Body of pancreas (tissue), 4 donors: ENCODE data around the gene LRP1. TPM values are rescaled to one million over a fixed set of nuclear protein-coding genes. Genes with fewer than 3 reads are reported as not detected.

ENCODE experiments used
- ATAC-seq: fragments of 150-250 bp; one replicate; pipeline ENCODE4 v1.9.1; 2016
- DNase-seq, 4 donors: peaks; one replicate each; pipeline ENCODE4 v3.0.0-alpha.2; 2019
- H3K27ac ChIP-seq, 4 donors: fragments of 200-600 bp; sonication (generic); 1 replicate in 3 of 4; 2 replicates in 1 of 4; pipeline versions ENCODE4 v1.5.1 to v1.6.1; 2016 to 2019; ENCODE audit warnings: mild to moderate bottlenecking in 1 of 4, mixed read lengths in 1 of 4, moderate library complexity in 1 of 4
- H3K27me3 ChIP-seq, 2 donors: fragments of 200-600 bp; sonication (generic); one replicate each; pipeline ENCODE4 v1.6.0; 2016; ENCODE audit warnings: mild to moderate bottlenecking in 1 of 2
- H3K36me3 ChIP-seq, 2 donors: fragments of 200-600 bp; sonication (generic); replicated peaks in 1 of 2; 2 replicates each; pipeline ENCODE4 v1.5.1; 2016; ENCODE audit warnings: low read depth in 2 of 2; ENCODE audit not compliant: insufficient read depth in 1 of 2
- H3K4me1 ChIP-seq: fragments of 200-600 bp; sonication (generic); one replicate; pipeline ENCODE4 v1.6.0; 2016
- H3K4me3 ChIP-seq, 2 donors: fragments of 200-600 bp; sonication (generic); 1 replicate in 1 of 2; 2 replicates in 1 of 2; pipeline ENCODE4 v1.5.1; 2016 to 2019
- H3K9me3 ChIP-seq, 3 donors: fragments of 200-600 bp; sonication (generic); 1 replicate in 2 of 3; 2 replicates in 1 of 3; pipeline ENCODE4 v1.5.1; 2016
- POLR2A ChIP-seq, 3 donors: fragments of 450-650 bp; IDR thresholded peaks; one replicate each; pipeline ENCODE4 v1.6.1; 2016; ENCODE audit warnings: antibody characterized with exemption in 3 of 3, mild to moderate bottlenecking in 2 of 3
- WGBS, 2 donors: methylation state at CpG; one replicate each; pipeline ENCODE4 v1.1.5; 2017; 5-methylcytosine and 5-hydroxymethylcytosine counted together
- intact Hi-C: fragments of 100-400 bp; cut with DNase I; formaldehyde crosslinking; loops from one replicate; pipeline ENCODE4 v1.15.1; 2023
- total RNA-seq, 2 donors: library from RNA; depleted of rRNA; stranded (reverse); fragments of >200 nt; gene quantifications; one replicate each; pipeline ENCODE4 v1.1.0, GENCODE V29; 2016
- TF ChIP-seq, protein P1 (sequence below), 7 experiments: fragments of 450-650 bp in 4 of 7; fragments of 200-600 bp in 3 of 7; sonication (generic) in 3 of 7; IDR thresholded peaks; one replicate each; pipeline ENCODE4 v1.5.1; 2016 to 2019; ENCODE audit warnings: antibody characterized with exemption in 7 of 7

Gene LRP1
- total RNA-seq, 2 donors from 2014 or later: 61.2 to 162 TPM

DNA sequence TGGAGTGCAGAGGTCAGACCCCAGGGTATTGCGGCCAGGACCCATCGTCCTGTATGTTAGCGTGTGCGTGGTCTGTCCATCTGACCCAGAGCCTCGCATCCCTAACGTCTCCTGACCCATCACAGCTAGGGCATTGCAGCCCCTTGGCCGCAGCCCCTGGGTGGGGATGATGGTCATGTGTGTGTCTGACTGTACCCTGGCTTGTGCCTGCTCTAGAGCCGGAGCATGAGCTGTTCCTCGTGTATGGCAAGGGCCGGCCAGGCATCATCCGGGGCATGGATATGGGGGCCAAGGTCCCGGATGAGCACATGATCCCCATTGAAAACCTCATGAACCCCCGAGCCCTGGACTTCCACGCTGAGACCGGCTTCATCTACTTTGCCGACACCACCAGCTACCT, 29.9 kb downstream of the LRP1 start:
- Histone ChIP-seq H3K9me3 (no peaks in the 10 kb centered on the region), H3K27me3 (no peaks in the 10 kb centered on the region), H3K36me3 (peaks cover 0 to 1% of the 10 kb centered on the region in 2 donors), H3K4me3 (no peak overlapping the region), H3K4me1 (no peaks in the 10 kb centered on the region), H3K27ac (no peak overlapping the region)
- intact Hi-C loops: no loop called here
- TF ChIP-seq POLR2A (IDR thresholded peaks at IDR 0.05): no peak
- TF ChIP-seq, protein P1, sequence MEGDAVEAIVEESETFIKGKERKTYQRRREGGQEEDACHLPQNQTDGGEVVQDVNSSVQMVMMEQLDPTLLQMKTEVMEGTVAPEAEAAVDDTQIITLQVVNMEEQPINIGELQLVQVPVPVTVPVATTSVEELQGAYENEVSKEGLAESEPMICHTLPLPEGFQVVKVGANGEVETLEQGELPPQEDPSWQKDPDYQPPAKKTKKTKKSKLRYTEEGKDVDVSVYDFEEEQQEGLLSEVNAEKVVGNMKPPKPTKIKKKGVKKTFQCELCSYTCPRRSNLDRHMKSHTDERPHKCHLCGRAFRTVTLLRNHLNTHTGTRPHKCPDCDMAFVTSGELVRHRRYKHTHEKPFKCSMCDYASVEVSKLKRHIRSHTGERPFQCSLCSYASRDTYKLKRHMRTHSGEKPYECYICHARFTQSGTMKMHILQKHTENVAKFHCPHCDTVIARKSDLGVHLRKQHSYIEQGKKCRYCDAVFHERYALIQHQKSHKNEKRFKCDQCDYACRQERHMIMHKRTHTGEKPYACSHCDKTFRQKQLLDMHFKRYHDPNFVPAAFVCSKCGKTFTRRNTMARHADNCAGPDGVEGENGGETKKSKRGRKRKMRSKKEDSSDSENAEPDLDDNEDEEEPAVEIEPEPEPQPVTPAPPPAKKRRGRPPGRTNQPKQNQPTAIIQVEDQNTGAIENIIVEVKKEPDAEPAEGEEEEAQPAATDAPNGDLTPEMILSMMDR (IDR thresholded peaks at IDR 0.05): no peak
- DNase-seq (no peak), ATAC-seq (no peak)
- WGBS, 2 donors: 86 to 95% methylated on average over 4 to 16 of the region's 16 CpGs

DNA sequence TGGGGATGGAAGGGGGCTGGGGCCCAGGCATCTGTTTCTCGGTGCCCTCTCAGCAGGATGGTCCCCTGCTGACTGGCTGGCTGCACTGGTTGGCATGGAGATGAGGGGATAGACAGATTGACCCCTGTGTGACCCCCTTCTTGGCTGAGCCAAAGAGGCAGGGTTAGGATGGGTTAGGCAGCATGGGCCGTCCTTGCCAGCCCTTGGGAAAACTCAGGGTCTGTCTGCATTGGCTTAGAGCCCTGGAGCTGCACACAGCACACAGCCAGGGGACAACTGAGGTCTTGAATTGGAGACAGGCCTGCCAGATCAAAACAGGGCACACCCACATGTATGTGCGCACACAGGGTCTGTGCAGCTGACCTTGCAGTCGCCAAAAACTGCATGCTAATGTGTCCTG, 30.4 kb downstream of the LRP1 start:
- H3K4me3 ChIP-seq: no peak overlapping the region
- H3K36me3 ChIP-seq: peaks cover 0 to 1% of the 10 kb centered on the region in 2 donors
- no peak overlapping the region for H3K27ac ChIP-seq
- WGBS, 2 donors: 86 to 94% methylated on average over 3 to 4 of the region's 4 CpGs
- no peak for ATAC-seq
- no peaks in the 10 kb centered on the region for H3K27me3 ChIP-seq
- H3K9me3 ChIP-seq: no peaks in the 10 kb centered on the region
- DNase-seq: no peak
- intact Hi-C loops: no loop called here
- no peaks in the 10 kb centered on the region for H3K4me1 ChIP-seq
- TF ChIP-seq POLR2A (IDR thresholded peaks at IDR 0.05): no peak
- TF ChIP-seq, protein P1 (IDR thresholded peaks at IDR 0.05): no peak

DNA sequence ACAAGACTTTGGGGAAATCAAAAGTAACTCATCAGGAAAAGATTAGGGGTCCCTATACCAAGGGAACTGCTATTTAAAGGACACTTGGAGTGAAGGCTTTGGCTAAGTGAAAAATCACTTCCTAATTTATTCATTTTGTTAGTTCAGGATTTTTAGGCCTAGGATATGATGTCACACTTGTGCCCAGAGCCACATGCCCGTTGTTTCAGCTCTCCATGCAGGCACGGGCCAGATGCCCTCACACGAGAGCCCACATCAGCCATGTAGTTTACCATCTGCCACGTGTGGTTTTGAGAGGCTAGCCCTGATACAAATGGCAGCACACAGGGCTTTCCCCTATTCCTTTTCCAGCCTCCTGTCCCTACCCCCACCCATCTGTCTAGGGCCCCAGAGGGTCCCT, 31.0 kb downstream of the LRP1 start:
- Histone ChIP-seq H3K27me3 (no peaks in the 10 kb centered on the region), H3K4me3 (no peak overlapping the region), H3K9me3 (no peaks in the 10 kb centered on the region), H3K36me3 (peaks cover 0 to 1% of the 10 kb centered on the region in 2 donors), H3K4me1 (no peaks in the 10 kb centered on the region), H3K27ac (no peak overlapping the region)
- no peak for DNase-seq
- intact Hi-C loops: no loop called here
- 65 to 76% methylated on average over 4 of the region's 4 CpGs for whole genome bisulfite sequencing, 2 donors
- no peak for TF ChIP-seq POLR2A (IDR thresholded peaks at IDR 0.05)
- TF ChIP-seq, protein P1 (IDR thresholded peaks at IDR 0.05): no peak
- no peak for ATAC-seq

DNA sequence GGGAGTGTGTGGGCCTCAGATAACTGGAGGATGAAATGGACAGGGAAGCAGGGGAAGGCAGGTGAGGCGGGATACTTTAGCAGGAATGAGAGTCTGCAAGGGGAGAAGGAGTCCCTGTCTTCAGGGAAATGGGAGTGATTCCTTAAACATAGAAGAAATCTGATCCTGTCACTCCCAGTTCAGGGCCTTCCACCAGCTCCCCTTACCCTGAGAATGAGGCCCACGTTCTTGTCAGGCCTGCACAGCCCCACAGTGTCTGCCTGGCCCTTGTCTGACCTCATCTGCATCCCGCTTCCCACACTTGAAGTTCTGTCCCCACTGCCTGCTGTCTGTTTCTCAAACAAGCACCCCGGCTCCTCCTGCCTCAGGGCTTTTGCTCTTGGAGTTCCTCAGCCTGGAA, 31.8 kb downstream of the LRP1 start:
- TF ChIP-seq, protein P1 (IDR thresholded peaks at IDR 0.05): no peak
- no peak for TF ChIP-seq POLR2A (IDR thresholded peaks at IDR 0.05)
- no peak overlapping the region for H3K4me3 ChIP-seq
- H3K9me3 ChIP-seq: no peaks in the 10 kb centered on the region
- H3K36me3 ChIP-seq: peaks cover 0 to 1% of the 10 kb centered on the region in 2 donors
- H3K4me1 ChIP-seq: no peaks in the 10 kb centered on the region
- intact Hi-C loops: no loop called here
- no peak for ATAC-seq
- H3K27ac ChIP-seq: no peak overlapping the region
- no peaks in the 10 kb centered on the region for H3K27me3 ChIP-seq
- DNase-seq: no peak
- WGBS, 2 donors: 76 to 89% methylated on average over 4 of the region's 4 CpGs

DNA sequence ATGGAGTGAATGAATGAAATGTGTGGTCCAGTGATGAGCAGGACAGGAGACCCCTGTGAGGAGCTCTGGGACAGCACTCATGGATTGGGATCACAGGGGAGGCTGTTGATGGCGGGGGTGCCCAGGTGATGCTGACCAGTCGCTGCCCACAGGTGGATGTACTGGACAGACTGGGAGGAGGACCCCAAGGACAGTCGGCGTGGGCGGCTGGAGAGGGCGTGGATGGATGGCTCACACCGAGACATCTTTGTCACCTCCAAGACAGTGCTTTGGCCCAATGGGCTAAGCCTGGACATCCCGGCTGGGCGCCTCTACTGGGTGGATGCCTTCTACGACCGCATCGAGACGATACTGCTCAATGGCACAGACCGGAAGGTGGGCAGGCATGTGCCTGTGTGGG, 32.5 kb downstream of the LRP1 start:
- intact Hi-C loops: no loop called here
- Histone ChIP-seq H3K27ac (no peak overlapping the region), H3K27me3 (no peaks in the 10 kb centered on the region), H3K36me3 (peaks cover 0 to 1% of the 10 kb centered on the region in 2 donors), H3K4me3 (no peak overlapping the region), H3K4me1 (no peaks in the 10 kb centered on the region), H3K9me3 (no peaks in the 10 kb centered on the region)
- TF ChIP-seq, protein P1 (IDR thresholded peaks at IDR 0.05): no peak
- no peak for TF ChIP-seq POLR2A (IDR thresholded peaks at IDR 0.05)
- DNase-seq (no peak), ATAC-seq (no peak)
- 95 to 96% methylated on average over 6 to 14 of the region's 14 CpGs for WGBS, 2 donors
